T-helper 1 cell treated with Interleukin-12 subunit alpha and Interleukin-12 subunit beta and Interleukin-4 antibody, amounts not matched to agents 30 ng/mL and 1 ng/mL, for 36 hours (primary cell): ENCODE data around the gene KDM1B. TPM values are rescaled to one million over a fixed set of nuclear protein-coding genes. Genes with fewer than 3 reads are reported as not detected.
"Not testable (repeated sequence)": the region's sequence is repeated elsewhere in the genome, so short reads cannot be mapped to it uniquely, and the experiment has no call there.

ENCODE experiments used
- intact Hi-C: fragments of 100-400 bp; cut with micrococcal nuclease; formaldehyde crosslinking; loops from one replicate; pipeline ENCODE4 v1.15.1; 2024
- total RNA-seq: library from RNA; stranded (reverse); gene quantifications from 2 replicates; pipeline ENCODE4 v1.2.3, GENCODE V29; 2022

Gene KDM1B
- total RNA-seq, 1 donor from 2014 or later = 7.7 TPM

GRCh38 chr6:18186033-18186432 is 30.8 kb downstream of the KDM1B start:
- intact Hi-C loops = no loop called here

- intact Hi-C loops = no loop called here
Measured at GRCh38 chr6:18186540-18187250, 31.5 kb downstream of the KDM1B start.

- intact Hi-C loops = no loop called here
Measured at GRCh38 chr6:18187701-18188100, 32.5 kb downstream of the KDM1B start.

DNA sequence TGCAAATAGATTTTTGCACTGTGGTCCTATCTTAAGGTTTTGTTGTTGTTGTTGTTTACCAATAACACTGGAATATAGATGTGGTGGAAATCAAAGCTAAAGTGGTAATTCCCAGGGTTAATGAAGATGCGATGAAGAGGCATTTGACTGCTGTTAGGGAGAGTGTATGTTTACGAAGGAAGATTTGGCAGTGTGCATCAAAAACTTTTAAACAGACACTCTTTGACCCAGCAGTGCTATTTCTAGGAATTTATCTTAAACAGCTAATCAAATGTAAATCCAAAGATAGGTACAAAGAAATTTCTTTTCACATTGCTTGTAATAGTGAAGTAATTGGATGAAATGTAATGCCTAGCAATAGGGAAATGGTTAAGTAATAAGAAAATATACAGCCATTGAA is 34.0 kb downstream of the KDM1B start:
- intact Hi-C loops = no loop called here

GRCh38 chr6:18192026-18192425 is 36.8 kb downstream of the KDM1B start:
- intact Hi-C loops = no loop called here

DNA sequence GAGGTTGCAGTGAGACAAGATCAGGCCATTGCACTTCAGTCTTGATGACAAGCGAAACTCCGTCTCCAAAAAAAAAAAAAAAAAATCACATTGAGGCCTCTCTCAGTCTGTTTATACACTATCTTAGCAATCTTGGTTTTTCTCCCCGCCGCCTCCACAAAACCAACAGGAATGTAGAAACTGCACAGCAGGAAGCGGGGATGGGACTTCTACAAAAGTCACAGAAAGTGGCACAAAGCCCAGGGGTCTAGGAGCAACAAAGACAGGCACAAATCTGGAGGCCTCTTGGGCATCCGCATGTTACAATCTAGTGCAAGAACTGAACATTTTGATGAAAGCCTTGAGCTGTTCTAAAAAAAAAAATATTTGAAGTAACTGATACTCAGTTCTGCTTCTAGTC is 48.6 kb downstream of the KDM1B start:
- intact Hi-C loops = no loop called here

DNA sequence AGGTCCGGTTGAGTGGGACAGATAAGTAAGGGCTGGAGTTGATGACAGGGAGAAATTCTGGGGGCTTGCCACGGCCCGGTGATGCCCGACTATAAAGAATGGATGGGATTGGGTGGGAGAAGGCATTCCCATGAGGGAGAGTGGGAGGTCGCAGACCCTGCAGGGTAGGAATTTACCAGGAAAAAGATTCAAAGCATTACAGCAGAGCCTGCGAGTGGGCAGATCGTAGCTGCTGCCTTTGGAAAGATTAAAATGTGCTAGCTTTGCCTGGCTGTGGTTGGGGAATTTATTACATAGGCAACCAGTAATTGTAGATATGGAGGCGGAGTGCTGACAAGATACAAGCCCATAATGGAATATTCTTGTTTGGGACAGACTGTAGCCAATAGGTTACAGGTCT is 49.5 kb downstream of the KDM1B start:
- intact Hi-C loops = no loop called here

DNA sequence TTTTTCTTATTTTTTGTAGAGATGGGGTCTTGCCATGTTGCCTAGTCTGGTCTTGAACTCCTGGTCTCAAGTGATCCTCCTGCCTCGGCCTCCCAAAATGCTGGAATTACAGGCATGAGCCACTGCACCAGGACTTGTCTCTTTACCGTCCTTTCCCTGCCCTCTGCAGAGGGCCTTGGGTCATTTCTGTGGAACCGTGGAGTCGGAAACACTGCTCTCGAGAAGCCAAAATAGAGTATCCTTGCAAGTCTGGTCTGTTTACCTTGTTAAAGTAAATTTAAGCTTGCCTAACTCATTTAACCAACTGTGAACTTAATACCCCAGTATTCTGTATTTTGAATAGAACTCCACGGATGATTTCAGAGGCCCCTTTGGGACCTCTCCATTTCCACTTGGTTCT is 51.4 kb downstream of the KDM1B start:
- intact Hi-C loops = no loop called here

GRCh38 chr6:18207438-18207837 is 52.2 kb downstream of the KDM1B start:
- intact Hi-C loops = no loop called here

GRCh38 chr6:18207949-18208348 is 52.7 kb downstream of the KDM1B start:
- intact Hi-C loops = no loop called here

DNA sequence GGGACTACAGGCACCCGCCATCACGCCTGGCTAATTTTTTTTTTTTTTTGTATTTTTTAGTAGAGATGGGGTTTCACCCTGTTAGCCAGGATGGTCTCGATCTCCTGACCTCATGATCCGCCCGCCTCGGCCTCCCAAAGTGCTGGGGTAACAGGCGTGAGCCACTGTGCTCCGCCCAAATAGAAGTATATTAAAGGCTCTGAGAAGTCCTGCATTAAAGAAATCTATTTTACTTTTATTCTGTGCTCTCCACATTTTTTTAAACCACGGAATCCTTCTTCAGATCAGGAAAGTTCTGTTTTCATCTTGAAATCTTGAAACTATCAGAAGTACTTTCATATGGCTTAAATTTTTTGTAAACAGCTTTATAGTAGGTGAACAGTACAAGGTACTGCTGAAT is 53.6 kb downstream of the KDM1B start:
- intact Hi-C loops = not testable (repeated sequence)

- intact Hi-C loops = loop anchor here (5.0 kb wide), 1 partner anchor 52 kb away; the partner anchor contains the start of genes KDM1B and TPMT
Measured at GRCh38 chr6:18209539-18210197, 54.4 kb downstream of the KDM1B start.

- intact Hi-C loops = loop anchor here (5.0 kb wide), 1 partner anchor 53 kb away; the partner anchor contains the start of genes KDM1B and TPMT
Measured at GRCh38 chr6:18210707-18211106, 55.5 kb downstream of the KDM1B start.

DNA sequence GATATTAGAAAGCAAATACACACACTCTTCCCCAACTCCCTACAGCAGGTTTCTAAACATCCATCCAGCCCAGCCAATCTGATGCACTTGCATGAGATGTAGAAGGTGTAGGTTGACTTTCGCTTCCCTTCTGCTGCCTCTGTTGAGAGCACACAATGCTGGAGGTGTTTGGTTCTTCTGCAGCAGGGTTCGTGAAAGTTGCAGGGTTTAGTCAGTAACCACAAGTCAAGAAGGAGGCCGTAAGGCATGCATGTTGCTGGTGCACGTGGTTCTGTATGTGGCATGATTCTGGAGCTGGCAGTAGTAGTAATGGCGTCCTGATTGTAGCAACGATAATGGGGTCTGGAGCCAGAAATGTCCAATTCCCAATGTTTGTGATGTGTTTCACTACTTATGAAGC is 56.1 kb downstream of the KDM1B start:
- intact Hi-C loops = loop anchor here (5.0 kb wide), 1 partner anchor 54 kb away; the partner anchor contains the start of genes KDM1B and TPMT

GRCh38 chr6:18212231-18212630 is 57.0 kb downstream of the KDM1B start:
- intact Hi-C loops = loop anchor here (5.0 kb wide), 1 partner anchor 55 kb away; the partner anchor contains the start of genes KDM1B and TPMT

DNA sequence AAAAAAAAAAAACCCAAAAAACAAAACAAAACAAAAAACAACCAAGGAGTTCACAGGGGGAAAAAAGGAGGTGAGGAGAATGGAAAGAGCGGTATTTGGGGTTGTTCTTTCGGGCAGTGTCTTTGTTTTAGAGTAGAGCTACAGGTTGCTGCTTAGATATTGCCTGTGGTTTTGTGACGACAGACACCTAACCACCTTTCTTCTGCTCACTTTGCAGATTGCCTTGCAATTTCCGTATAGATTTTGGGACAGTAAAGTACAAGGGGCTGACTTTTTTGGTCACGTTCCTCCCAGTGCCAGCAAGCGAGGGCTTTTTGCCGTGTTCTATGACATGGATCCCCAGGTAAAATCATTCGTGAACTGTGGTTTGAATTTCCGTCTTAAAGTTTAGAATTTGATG is 58.2 kb downstream of the KDM1B start:
- intact Hi-C loops = loop anchor here (5.0 kb wide), 1 partner anchor 56 kb away; the partner anchor contains the start of genes KDM1B and TPMT

GRCh38 chr6:18214003-18214402 is 58.8 kb downstream of the KDM1B start:
- intact Hi-C loops = loop anchor here (5.0 kb wide), 1 partner anchor 57 kb away; the partner anchor contains the start of genes KDM1B and TPMT

DNA sequence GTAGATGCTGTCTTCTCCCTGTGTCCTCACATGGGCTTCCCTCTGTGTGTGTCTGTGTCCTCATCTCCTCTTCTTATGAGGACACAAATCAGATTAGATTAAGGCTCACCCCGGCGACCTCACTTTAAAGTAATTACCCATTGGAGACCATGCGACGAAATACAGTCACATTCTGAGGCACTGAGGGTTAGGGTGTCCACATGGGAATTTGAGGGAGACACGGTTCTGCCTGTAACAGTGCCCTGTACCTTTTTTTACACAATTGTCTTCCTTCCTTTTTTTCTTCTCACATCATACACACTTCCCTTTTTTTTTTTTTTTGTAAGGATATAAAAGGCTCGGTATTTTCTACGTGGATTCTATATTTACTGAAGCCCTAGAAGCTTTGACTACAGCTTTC is 60.2 kb downstream of the KDM1B start:
- intact Hi-C loops = no loop called here

DNA sequence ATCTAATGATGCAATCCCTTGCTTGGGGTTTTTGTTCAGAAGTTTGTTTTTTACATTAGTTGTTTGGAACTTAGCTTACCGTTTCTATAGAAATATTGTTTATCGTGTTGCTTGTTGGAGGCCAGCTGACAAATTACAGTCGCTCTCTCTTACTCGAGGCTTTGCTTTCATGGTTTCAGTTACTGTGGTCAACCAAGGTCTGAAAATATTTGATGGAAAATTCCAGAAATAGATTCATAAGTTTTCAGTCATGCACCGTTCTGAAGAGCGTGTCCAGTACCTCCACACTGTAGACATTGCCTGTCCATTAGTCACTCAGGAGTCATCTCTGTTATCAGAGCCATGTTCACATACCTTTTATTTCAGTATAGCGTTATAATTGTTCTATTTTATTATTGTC is 61.2 kb downstream of the KDM1B start:
- intact Hi-C loops = no loop called here

GRCh38 chr6:18218233-18218632 is 63.0 kb downstream of the KDM1B start:
- intact Hi-C loops = no loop called here

DNA sequence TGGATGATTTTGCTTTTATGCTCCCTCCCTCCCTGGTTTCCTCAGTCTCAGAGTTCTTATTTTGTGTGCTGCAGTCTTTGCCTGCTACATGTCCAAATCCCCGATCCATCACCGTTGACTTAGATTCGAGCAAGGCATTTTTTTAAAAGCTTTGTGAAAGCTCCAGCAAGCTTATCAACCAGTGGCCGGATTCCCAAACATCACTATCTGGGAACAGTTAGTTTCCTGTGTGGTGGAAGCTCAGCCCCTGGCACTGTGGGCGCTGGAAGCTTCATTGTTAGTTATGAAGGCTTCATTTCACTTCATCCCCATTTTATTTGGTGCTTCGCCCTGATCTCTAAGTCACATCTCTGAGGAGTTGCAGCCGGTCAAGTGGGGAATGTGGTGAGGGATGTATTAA is 64.4 kb downstream of the KDM1B start:
- intact Hi-C loops = no loop called here

- intact Hi-C loops = no loop called here
Measured at GRCh38 chr6:18221288-18221615, 66.0 kb downstream of the KDM1B start.
